NCI-H2171 (cell line): ENCODE data around the gene TMEM208.

ENCODE experiments used
- DNase-seq: peaks from one replicate; lab custom pipeline; 2025; lab: John Stamatoyannopoulos, UW

The TMEM208 gene

DNA sequence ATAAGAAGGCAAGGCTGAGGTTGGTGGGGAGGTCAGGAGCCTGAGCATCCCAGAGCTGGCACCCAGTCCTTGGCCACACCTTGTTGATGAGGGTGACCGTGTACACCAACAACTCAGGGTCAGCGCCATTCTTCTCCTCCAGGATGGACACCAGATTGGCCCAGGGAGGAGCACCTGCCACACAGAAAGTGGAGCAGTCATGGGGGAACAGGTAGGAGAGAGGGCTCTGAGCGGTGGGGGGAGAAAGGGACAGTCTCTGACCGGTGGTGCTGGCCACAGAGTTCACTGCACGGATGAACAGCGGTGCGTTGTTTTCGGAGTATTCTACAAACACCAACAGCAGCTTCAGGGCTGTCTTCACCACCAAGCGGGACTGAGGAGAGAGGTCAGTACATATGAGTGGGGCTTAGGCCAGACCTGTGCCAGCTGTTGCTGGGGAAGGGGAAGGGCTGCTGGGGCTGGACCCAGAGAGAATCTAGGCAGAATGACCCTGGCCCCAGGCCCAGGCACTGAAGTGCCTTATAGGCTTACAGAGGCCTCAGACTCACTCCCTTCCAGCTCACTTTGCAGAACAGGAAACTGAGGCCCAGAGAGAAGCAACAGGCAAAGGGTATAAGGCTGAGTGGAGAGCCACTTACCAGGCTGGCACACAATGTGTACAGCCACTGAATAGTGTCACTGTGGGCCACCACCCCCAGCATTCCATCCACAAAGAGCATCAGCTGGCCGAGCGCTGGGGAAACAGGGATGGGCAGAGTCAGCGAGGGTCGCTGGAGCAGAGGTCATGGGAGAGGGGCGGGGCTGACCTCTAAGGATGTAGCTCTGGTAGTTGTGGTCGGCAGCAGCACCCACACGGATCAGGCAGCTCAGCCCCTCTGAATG is 10.7 kb downstream of the TMEM208 start:
- DNase-seq: no peak

DNA sequence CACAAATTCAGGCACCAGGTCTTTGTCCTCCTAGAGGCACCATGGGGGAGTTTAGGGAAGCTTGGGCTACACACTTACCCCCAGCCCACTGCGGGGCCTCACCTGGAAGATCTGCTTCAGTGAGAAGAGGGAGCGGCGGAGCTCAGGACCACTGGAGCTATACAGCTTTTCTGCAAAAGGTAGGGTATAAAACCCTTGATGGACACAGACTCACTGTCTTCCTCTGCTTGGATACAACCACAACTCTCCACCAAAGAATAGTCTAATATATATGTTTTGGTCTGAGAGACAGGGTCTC is 11.3 kb downstream of the TMEM208 start:
- DNase-seq: no peak

DNA sequence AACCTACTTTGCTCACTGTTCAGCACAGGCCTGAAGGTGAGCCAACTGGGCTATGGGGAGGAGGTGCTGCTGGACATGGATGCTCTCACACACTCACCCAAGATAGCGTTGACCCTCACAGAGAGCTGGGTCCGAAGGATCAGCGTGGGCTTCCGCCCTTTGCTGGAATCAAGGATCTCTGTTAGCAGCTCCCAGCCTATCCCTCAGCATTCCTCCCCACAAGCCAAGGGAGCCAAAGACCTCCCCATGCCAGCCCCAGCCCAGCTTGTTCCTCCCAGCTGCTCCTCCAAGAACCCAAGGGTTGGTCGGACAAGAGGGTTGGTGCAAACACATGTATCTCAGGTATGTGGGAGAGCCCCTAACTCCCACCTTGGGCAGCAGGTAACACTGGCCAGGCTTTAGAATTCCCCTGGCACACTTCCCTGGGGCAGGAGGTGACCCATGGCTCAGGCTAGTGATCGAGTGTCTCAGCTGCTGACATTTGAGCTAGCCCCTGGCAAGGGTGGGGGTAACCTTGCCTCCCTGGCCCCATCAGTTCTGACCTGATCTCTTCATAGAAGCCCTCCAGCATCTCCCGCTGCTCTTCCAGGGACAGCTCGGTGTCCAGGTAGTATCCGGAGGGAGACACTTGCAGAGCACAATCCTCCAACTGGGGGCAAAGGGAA is 12.0 kb downstream of the TMEM208 start:
- DNase-seq: no peak

DNA sequence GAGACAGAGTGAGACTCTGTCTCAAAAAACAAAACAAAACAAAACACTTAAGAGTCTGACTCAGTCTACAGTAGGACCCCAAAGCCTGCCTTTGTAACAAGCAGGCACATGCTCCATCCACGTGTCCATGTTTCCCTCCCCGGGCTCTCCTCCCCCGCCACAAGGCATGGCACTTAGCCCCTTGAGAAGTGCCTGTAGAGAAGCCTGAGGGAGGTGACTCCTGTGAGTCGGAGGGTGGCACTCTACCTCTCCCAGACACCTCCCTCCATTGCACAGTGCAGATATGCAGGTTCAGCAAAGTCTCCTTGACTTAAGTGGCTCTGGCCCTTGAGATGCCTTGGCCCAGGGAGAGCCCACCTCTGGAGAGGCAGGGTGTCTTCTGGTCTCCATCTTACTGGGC is 13.6 kb downstream of the TMEM208 start:
- no peak for DNase-seq

DNA sequence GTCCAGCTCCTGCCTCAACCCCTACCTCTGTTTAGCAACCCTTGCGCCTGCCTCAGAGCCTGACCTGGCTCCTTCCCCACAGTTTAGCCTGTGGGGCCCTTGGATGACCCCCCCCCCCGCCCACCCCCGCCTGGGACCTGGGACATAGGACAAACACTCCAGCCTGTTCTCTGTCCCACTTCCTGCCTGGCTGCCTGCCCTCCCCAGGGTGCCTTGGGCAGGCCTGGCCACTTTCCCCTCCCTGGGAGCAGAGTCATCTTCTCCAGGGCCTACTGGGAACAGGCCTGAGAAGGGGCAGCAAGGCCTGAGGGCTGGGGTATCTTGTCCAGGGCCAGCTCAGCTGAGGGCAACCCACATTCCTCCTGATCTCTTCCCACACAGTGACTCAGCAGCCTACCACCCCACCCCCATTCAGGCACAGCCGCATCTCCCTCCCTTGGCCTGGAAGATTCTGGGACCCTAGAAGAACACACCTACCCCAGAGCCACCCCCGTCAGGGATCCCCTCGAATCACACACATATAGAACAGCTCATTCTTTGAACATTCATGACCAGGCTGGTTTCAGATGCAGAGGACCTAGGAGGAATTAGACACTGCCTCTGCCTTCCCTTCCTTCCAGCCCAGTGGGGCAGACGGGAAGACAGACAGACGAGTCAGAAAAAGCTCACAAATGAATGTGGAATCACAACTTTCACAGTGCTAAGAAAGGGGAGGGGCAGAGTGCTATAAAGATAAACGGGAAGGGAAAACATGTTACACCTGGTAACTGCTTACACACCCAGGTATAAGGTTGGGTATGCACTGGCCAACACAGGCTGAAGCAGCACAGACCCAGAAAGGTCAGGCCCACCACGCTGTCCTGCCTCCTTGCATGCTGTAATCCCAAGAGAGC is 14.3 kb downstream of the TMEM208 start:
- no peak for DNase-seq

DNA sequence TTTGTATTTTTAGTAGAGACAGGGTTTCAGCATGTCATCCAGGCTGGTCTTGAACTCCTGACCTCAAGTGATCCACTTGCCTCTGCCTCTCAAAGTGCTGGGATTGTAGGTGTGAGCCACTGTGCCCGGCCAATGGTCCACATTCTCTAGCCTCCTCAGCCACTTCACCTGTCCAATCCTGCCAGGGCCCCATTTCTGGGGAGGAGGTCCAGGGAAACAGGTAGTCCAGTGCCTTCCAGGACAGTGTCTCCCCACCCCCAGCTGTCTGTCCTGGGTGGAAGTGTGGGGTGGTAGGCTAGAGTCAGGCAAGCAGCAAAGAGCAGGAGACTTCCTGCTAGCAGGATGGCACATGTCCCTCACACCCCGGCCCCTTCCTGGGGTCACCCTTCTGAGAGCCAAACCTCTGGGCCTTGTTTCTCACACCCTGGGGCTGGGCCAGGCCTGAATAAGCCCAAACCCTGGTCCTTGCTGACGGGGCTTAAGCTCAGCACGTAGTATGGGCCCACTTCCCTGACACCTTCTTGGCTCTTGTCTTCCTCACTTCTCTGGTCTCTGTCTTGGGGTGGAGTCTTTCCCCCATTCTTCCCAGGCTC is 15.3 kb downstream of the TMEM208 start:
- DNase-seq: no peak

DNA sequence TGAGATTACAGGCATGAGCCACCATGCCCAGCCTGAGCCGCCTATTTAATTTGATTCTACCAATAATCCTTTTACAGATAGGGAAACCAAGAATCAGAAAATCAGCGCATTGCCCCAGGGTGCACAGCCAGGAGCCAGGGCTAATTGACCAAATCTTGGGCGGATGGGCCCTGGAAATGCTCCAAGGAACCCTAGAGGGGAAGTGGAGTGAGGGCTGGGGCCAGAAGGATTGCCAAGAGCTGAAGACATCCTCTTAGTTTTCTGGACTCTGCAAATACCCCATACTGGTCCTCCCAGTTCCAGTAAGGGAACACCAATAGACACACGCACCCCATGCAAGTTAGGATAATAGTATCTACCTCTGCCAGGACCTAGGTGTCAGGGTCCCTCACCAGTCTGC is 16.6 kb downstream of the TMEM208 start:
- DNase-seq: no peak

DNA sequence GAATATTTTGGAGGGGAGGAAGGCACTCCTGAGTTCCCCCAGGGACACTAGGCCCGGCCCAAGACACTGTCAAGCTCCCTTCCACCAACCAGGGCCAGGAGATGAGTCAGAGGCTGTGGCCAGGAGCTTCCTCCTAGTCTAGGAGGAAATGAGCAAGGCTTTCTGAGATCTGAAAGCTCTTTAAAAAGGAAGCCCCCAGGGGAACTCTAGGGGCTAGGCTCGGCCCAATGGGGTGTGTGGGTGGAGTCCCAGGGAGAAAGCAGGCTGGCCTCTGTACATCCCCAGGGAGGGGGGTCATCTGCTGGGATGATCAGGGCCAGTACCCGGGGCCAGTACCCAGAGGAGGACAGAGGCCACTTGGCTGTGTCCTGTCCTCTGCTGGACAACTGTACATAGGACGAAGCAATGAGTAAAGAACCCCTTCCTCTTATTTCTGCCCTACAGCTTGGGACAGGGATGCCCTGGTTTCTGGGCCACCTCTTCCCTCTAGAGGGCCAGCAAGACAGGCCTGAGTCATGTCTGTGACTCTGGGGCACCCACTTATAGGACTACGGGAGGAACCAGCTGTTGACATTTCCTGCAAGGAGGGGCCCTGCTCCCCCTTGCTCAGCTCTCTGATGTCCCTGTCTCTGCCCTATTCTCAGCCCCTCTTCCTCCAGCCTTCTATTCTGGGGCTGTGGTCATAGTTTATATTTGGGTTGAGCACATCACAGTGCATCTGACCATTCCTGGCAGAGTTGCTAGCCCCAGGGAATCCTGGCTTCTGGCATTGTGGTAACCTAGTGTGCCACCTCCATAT is 17.7 kb downstream of the TMEM208 start:
- DNase-seq: no peak

DNA sequence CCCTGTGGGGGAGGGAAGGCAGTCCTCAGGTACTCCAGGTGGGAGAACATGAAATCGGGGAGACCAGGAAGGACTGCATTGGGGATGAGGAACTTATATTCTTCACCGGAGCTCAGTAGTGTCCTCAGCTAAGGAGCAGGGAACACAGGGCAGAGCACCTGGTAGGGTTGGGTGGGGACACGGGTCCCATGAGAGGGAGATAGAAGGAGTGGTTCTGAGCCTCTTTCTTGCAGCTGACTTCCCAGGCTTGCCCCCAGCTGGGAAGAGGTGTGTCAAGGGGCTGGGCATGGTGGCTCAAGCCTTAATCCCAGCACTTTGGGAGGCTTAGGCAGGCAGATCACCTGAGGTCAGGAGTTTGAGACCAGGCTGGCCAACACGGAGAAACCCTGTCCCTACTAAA is 18.3 kb downstream of the TMEM208 start:
- no peak for DNase-seq

DNA sequence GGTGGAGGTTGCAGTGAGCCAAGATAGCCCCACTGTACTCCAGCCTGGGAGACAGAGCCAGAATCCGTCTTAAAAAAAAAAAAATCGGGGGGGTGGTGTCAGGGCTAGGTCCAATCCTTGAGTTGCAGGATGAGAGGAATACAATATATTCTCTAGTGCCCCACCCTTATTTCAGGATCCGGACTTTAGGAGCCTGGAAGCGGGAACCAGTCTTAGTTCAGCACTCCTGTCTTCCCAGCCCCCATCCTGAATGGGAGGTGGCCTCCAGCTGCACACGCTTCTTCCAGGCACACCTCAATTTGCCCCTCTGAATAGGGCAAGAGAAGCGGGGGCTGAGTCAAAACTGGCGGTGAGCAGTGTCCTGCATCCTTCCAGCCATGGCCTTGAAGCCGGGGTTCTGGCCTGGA is 18.7 kb downstream of the TMEM208 start:
- DNase-seq: no peak

DNA sequence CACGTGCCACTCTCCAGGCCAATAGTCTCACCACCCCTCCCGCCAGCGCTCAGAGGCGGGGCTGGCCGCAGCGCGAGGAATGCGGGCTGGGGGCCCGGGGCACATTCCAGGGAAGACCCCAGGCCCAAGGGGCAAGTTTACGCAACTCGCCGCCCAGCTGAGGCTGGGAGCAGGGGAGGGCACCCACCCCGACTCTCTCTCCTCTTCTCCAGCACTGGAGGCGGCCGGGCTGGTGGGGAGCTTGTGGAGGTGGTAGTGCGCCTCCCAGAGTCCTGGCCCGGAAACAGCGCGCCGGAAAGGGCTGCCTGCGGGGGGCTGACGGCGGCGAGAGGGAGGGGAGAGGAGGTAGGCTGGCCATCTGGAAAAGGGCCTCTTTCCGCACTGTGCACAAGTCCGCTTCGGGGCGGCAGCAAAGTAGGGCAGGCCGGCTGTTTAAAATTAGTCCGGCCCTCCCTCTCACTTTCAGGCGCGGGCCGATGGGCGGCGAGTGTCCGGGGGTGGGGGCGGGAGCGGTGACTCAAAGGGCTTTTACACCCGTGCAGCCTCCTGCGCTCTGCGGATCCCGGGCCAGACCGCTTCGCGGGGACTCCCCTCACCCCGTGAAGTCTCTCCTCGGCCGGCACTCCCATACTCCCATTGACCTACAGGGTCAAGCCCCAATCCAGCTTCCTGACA is 19.3 kb downstream of the TMEM208 start:
- no peak for DNase-seq

DNA sequence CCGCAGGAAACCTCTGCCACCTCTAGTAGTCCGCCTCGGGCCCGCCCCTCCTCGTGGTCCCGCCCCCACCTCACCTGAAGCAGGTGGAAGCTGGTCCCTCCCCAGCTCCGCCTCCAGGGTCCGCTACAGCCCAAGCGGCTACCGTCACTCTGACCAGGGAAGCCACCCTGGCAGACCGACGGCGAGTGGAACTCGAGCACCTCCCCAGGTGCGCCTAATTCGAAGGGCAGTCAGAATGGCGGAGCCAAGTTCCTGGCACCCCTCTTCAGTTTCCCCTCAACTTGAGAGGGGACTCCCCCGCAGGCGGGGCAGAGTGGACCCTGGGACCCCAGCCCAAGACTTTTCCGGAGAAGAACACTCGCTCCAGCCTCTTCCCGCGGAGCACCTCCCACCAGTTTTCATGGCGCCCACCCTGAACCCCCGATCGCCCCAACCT is 19.8 kb downstream of the TMEM208 start:
- no peak for DNase-seq

DNA sequence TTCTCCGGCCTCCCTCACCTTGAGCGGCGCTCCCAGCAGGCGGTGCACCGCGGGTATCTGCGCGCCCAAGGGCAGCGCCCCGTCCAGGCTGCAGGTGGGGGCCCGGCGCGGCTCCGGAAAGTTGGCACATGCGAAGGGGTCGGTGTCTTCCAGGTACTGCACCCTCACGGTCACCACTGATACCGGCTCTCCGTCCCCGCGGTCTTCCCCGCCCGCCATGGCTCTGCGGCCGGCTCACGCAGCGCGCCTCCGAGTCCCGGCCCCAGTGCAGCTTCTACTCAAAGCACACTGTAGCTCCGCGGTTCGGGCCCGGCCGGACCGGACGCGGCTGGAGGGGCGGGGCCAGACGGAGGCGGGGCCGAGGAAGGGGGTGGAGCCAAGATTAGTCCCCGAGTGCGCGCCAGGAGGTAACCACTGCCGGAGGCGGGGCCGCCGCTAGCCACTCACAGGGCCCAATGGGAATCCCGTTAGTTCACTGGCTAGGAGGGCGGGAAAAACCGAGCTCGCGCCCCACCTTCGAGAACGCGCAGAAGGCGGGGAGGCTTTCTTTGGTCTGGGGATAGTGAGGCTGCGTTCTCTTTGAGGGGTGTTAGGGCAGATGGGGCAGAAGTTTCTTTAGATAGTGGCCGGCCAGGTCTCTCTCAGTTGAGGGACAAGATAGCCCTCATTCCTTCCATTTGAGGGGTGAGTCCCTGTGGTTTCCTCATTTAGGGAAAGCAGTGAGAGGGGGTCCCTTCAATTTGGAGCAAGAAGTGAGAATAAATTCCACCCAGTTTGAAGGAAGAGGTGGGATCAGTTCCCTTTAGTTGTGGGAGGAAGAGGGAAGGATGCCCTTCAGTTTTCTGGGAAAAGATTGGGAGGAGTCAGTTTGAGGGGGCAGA is 20.5 kb downstream of the TMEM208 start, which contains the start of gene FHOD1:
Gene FHOD1 (minus strand): TSS at position 290 of the 881 bp plus-strand sequence. CDS start 71 bp downstream, at position 219.
- peak; percentile 92 for DNase-seq

DNA sequence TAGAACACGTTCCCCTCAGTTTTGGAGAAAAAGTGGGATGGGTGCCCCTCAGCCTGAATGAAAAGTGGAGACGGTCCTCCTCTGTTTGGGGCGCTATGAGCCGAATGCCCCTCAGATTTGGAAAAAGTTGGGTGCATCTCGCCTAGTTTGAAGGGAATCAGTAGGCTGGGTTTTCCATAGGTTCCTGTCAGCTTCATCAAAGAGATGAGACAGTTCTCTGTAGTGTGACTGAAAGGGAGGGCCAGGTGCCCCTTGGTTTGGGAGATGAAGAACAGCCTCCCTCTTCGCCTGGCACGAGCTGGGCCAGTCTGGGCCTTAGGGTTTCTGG is 21.1 kb downstream of the TMEM208 start:
- DNase-seq: no peak

DNA sequence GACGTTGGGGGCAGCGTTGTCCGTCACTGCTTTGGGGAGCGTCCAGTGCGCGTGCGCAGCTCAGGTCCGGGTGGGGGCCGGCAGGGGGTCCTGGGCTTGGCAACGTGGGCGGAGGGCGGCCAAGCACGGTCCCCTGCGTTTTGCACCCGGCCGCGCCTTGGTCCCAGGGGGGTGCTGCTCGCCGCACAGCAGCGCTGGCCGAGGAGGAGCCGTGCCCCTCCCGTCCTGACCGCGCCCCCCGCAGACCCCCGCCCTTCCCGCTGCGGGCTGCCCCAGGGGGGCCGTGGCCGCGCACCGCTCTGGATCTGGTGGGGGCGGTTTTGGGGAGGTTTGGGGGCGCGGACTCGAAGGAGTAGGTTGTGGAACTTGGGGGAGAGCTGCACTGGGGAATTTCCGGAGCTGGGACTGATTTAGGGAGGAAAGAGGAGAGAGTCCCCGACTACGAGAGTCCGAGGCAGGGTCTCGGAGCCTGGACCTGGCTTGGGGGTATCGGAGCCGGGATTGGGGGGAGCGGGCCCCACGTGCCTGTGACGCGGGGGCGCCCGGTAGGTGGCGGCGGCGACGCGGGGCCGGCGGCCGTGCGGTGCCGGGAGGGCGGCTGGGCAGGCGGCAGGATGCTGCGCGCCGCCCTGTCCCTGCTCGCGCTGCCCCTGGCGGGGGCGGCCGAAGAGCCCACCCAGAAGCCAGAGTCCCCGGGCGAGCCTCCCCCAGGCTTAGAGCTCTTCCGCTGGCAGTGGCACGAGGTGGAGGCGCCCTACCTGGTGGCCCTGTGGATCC is 21.7 kb downstream of the TMEM208 start, which contains the start of gene SLC9A5:
Gene SLC9A5 (plus strand): TSS at position 579 of the 777 bp plus-strand sequence. CDS start 36 bp downstream, at position 615.
- no peak for DNase-seq

DNA sequence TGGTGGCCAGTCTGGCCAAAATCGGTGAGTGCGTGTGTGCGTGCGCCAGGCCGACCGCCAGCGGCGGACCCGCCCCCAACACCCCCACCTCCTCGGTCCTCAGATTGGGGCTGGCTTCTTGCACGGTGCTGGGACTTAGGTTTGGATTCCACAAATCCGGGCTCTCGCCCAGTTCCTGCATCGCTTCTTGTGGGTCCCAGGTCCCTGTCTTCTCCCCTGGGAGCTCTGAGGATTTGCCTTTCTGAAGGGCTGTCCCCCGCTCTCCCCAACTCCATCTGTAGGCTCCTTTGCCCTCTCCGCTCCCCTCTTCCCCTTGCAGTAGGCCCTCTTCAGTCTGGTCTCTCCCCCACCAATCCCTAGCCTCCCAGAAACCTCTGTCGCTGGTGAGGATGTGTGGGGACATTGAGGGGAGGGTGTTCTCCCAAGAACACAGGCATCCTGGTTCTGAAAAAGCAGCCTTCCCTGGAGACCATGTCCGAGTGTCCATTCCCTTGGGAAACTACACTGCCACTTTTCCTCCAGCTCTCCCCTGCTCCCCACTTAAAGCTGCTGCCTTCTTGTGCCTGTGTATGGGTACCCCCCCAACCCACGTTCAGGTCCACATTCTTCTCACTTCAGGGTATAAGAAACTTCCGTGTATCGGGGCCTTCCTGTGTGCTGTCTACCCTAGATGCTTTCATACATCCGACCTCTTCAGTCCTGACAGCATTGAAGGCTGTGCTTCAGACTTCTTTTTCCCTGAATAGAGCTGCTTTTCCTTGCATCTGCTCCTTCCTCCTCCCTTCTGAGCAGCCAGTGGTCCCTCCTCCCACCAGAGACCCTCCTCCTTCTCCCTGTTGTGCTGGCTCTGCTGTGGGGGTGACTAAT is 22.5 kb downstream of the TMEM208 start:
- no peak for DNase-seq

DNA sequence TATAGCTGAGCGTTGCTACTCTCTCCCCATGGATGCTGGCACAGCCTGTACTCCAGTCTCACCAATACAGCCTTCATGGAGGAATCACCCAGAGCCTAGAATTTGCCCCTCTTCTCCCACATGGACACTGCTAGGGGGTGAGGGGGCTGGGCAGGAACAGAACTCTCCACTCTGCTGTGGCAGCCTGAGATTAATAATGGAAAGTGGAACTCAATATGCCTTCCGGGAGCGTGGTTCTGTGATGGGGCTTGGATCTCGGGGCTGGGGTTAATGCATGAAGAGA is 23.1 kb downstream of the TMEM208 start:
- DNase-seq: no peak
